Kidney (tissue), 14 donors: ENCODE measurements around the gene MAP4. TPM values are rescaled to one million over a fixed set of nuclear protein-coding genes. Genes with fewer than 3 reads are reported as not detected.

Source experiments
- DNase-seq, 5 donors: peaks; one replicate each; pipeline ENCODE4 v3.0.0-alpha.2; 2013 to 2020
- FAIRE-seq: peaks from 2 replicates; lab custom pipeline; 2012; peaks lifted over from hg19 to GRCh38; lab: Jason Lieb, UNC
- H3K27ac ChIP-seq, 2 donors: one replicate each; pipeline ENCODE4 v1.7.0; 2013; ENCODE audit warnings: low read depth in 2 of 2, low read length in 2 of 2, inconsistent platforms in 1 of 2
- H3K27me3 ChIP-seq: one replicate; pipeline ENCODE4 v1.7.1; 2013; ENCODE audit warnings: low read length, inconsistent platforms; ENCODE audit not compliant: control insufficient read depth, insufficient read depth
- H3K36me3 ChIP-seq, 3 donors: one replicate each; pipeline versions ENCODE4 v1.7.0 to v1.7.1; 2013; ENCODE audit warnings: low read length in 3 of 3, control low read depth in 1 of 3, inconsistent platforms in 1 of 3; ENCODE audit not compliant: insufficient read depth in 3 of 3, control insufficient read depth in 2 of 3
- H3K4me1 ChIP-seq, 3 donors: one replicate each; pipeline versions ENCODE4 v1.7.0 to v1.7.1; 2013; ENCODE audit warnings: low read length in 3 of 3, inconsistent platforms in 1 of 3, low read depth in 1 of 3; ENCODE audit not compliant: control insufficient read depth in 2 of 3, insufficient read depth in 2 of 3
- H3K4me3 ChIP-seq, 3 donors: one replicate each; pipeline versions ENCODE4 v1.7.0 to v1.8.1; 2013; ENCODE audit warnings: low read length in 3 of 3, control low read depth in 1 of 3, inconsistent platforms in 1 of 3
- H3K9ac ChIP-seq, 3 donors: one replicate each; pipeline versions ENCODE4 v1.7.0 to v1.7.1; 2013; ENCODE audit warnings: low read length in 3 of 3, control low read depth in 1 of 3, inconsistent platforms in 1 of 3
- H3K9me3 ChIP-seq, 3 donors: one replicate each; pipeline versions ENCODE4 v1.7.0 to v1.7.1; 2013; ENCODE audit warnings: low read length in 3 of 3, control low read depth in 1 of 3, inconsistent platforms in 1 of 3; ENCODE audit not compliant: control insufficient read depth in 2 of 3, insufficient read depth in 1 of 3
- intact Hi-C: fragments of 100-400 bp; cut with DNase I; formaldehyde crosslinking; loops from one replicate; pipeline ENCODE4 v1.11.1; 2022
- polyA plus RNA-seq: library from polyadenylated mRNA; stranded (reverse); fragments of 350-450 nt; fragmentation: Illumina TruSeq; extraction: RNeasy Lipid Tissue Mini Kit (QIAGEN cat#74804); gene quantifications from one replicate; pipeline ENCODE4 v1.2.3, GENCODE V29; 2014; ENCODE audit warnings: low read depth, low replicate concordance; ENCODE audit not compliant: insufficient read depth
- total RNA-seq: library from RNA; stranded (reverse); fragmentation: NEBNext Ultra II Directional; extraction: Animal tissue kit (Norgen Biotek cat#: 25700); gene quantifications from one replicate; pipeline ENCODE4 v1.2.1, GENCODE V29; 2021
- TF ChIP-seq, protein P1 (sequence below): IDR thresholded peaks from 3 replicates; pipeline ENCODE4 v1.5.1; 2012; ENCODE audit warnings: mild to moderate bottlenecking, moderate library complexity, borderline replicate concordance; ENCODE audit not compliant: insufficient read depth; ENCODE audit errors: extremely low read depth
- donor health status: control.
- donor health status: control.
- donor health status: control.
- donor health status: control.
- donor health status: control.
- donor health status: DM: yes; HTN: yes; CAD: no.
- donor health status: Normal renal cell carcinoma (clear cell type).

Gene MAP4
- total and polyA plus RNA-seq, 2 donors from 2014 or later = 69.6 to 239 TPM

DNA sequence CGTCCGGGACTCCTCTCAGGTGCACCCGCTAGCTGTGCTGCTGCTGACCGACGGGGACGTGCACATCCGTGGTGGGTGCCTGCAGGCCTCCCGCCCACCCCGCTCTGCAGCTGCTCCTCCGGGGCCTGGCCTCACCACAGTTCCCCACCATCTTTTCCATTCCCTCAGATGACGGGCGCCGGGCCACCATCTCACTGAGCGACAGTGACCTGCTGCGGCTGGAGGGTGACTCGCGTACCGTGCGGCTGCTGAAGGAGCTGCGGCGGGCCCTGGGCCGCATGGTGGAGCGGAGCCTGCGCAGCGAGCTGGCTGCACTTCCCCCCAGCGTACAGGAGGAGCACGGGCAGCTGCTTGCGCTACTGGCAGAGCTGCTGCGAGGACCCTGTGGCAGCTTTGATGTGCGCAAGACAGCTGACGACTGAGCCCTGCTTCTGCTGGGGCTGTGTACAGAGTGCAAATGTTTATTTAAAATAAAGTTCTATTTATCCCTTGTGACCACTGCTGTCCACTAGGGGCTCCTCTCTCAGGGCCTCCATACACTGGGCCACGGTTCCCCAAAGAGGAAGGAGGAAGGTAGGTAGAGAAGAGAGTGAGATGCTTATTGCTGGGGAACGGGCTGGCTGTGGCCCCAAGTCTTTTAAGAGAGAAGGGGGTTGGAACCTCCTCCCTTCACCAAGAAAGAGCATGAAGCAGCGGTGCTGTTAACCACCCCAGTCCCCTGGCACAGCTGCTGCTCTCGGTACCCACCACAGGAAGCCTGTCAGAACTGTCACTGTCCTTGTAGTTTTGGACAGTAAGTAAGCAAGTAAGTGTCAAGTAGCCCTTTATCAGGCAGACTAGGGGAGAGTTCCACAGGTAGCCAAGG is 166.3 kb downstream of the MAP4 start:
- H3K9ac ChIP-seq = no peak overlapping the region
- H3K4me3 ChIP-seq = no peak overlapping the region
- no peaks in the 10 kb centered on the region for H3K4me1 ChIP-seq
- TF ChIP-seq, protein P1, sequence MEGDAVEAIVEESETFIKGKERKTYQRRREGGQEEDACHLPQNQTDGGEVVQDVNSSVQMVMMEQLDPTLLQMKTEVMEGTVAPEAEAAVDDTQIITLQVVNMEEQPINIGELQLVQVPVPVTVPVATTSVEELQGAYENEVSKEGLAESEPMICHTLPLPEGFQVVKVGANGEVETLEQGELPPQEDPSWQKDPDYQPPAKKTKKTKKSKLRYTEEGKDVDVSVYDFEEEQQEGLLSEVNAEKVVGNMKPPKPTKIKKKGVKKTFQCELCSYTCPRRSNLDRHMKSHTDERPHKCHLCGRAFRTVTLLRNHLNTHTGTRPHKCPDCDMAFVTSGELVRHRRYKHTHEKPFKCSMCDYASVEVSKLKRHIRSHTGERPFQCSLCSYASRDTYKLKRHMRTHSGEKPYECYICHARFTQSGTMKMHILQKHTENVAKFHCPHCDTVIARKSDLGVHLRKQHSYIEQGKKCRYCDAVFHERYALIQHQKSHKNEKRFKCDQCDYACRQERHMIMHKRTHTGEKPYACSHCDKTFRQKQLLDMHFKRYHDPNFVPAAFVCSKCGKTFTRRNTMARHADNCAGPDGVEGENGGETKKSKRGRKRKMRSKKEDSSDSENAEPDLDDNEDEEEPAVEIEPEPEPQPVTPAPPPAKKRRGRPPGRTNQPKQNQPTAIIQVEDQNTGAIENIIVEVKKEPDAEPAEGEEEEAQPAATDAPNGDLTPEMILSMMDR = peak; percentile 5
- H3K27ac ChIP-seq = no peak overlapping the region
- FAIRE-seq (no peak), DNase-seq (peak in 2 of 5 donors; percentile 54 to 73)
- H3K27me3 ChIP-seq = no peaks in the 10 kb centered on the region
- H3K36me3 ChIP-seq = peaks cover 4 to 61% (median 28%) of the 10 kb centered on the region in 3 donors
- H3K9me3 ChIP-seq = no peaks in the 10 kb centered on the region
- intact Hi-C loops = loop anchor here (10.0 kb wide), 2 partner anchors 135 to 305 kb away; no protein-coding TSS in a partner anchor

DNA sequence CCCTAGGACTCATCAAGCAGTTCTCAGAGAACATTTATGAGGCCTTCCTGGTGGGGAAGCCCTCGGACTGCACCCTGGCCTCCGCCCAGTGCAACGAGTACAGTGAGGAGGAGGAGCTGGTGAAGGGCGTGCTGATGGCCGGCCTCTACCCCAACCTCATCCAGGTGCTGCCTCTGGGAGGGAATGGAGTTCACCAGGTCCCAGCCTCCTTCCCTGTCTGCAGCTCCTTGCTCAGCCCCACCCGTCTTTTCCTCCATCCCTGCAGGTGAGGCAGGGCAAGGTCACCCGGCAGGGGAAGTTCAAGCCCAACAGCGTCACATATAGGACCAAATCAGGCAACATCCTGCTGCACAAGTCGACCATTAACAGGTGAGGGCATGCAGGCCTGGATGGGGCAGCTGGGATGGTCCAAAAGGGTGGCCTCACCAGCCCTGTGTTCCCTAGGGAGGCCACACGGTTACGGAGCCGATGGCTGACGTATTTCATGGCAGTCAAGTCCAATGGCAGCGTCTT is 167.0 kb downstream of the MAP4 start:
- intact Hi-C loops = loop anchor here (10.0 kb wide), 1 partner anchor 306 kb away; no protein-coding TSS in a partner anchor

DNA sequence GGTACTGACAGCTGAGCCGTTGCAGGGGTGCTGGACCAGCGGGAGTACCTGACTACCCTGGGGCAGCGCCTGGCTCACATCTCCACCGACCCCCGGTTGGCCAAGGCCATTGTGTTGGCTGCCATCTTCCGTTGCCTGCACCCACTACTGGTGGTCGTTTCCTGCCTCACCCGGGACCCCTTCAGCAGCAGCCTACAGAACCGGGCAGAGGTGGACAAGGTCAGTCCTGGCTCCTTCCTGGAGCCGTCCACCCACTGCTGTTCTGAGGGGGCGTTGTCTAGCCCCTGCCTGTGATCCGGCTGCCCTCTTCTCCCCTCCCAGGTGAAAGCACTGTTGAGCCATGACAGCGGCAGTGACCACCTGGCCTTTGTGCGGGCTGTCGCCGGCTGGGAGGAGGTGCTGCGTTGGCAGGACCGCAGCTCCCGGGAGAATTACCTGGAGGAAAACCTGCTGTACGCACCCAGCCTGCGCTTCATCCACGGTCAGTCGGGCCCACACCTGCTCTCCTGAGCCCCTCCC is 167.6 kb downstream of the MAP4 start:
- DNase-seq = peak in 1 of 5 donors; percentile 70
- Histone ChIP-seq H3K27ac (no peak overlapping the region), H3K4me1 (no peaks in the 10 kb centered on the region), H3K4me3 (no peak overlapping the region), H3K9ac (no peak overlapping the region), H3K36me3 (peaks cover 8 to 62% (median 32%) of the 10 kb centered on the region in 3 donors), H3K9me3 (no peaks in the 10 kb centered on the region), H3K27me3 (no peaks in the 10 kb centered on the region)
- intact Hi-C loops = loop anchor here (10.0 kb wide), 1 partner anchor 306 kb away; no protein-coding TSS in a partner anchor
- TF ChIP-seq, protein P1 = no peak
- no peak for FAIRE-seq

More for the DNA sequence above, 167.0 kb downstream of the MAP4 start:
- Histone ChIP-seq H3K36me3 (peaks cover 5 to 61% (median 28%) of the 10 kb centered on the region in 3 donors), H3K27me3 (no peaks in the 10 kb centered on the region), H3K9ac (no peak overlapping the region), H3K27ac (no peak overlapping the region), H3K9me3 (no peaks in the 10 kb centered on the region), H3K4me3 (no peak overlapping the region), H3K4me1 (no peaks in the 10 kb centered on the region)
- FAIRE-seq (no peak), DNase-seq (peak in 1 of 5 donors; percentile 36)
- TF ChIP-seq, protein P1 = no peak
